PFSK-1 (cell line): ENCODE results near the gene ICE2.

Source experiments
- FOXP2 ChIP-seq: optimal IDR thresholded peaks from 2 replicates; pipeline ENCODE3; 2011; ENCODE audit warnings: borderline replicate concordance, control low read depth, inconsistent platforms; ENCODE audit not compliant: insufficient read depth; ENCODE audit errors: extremely low read length, extremely low read depth
- POLR2AphosphoS5 ChIP-seq: IDR thresholded peaks from 2 replicates; pipeline ENCODE4 v1.6.1; 2012; ENCODE audit warnings: low read depth, mild to moderate bottlenecking, control low read depth, low read length, moderate library complexity
- SIN3A ChIP-seq: IDR thresholded peaks from 2 replicates; pipeline ENCODE4 v1.6.1; 2012; ENCODE audit warnings: mild to moderate bottlenecking, low read length, moderate library complexity, borderline replicate concordance; ENCODE audit not compliant: insufficient read depth
- TAF1 ChIP-seq: IDR thresholded peaks from 2 replicates; pipeline ENCODE4 v1.6.1; 2012; ENCODE audit warnings: low read length, control low read depth, borderline replicate concordance; ENCODE audit not compliant: insufficient read depth
- TF ChIP-seq, protein P1 (sequence below), 2 experiments: IDR thresholded peaks; 2 replicates each; pipeline versions ENCODE4 v1.6.1 to v1.8.0; 2011 to 2012; ENCODE audit warnings: low read depth in 2 of 2, low read length in 2 of 2, control low read depth in 1 of 2, inconsistent platforms in 1 of 2, mild to moderate bottlenecking in 1 of 2, moderate library complexity in 1 of 2; ENCODE audit not compliant: insufficient read depth in 1 of 2

ICE2 gene

DNA sequence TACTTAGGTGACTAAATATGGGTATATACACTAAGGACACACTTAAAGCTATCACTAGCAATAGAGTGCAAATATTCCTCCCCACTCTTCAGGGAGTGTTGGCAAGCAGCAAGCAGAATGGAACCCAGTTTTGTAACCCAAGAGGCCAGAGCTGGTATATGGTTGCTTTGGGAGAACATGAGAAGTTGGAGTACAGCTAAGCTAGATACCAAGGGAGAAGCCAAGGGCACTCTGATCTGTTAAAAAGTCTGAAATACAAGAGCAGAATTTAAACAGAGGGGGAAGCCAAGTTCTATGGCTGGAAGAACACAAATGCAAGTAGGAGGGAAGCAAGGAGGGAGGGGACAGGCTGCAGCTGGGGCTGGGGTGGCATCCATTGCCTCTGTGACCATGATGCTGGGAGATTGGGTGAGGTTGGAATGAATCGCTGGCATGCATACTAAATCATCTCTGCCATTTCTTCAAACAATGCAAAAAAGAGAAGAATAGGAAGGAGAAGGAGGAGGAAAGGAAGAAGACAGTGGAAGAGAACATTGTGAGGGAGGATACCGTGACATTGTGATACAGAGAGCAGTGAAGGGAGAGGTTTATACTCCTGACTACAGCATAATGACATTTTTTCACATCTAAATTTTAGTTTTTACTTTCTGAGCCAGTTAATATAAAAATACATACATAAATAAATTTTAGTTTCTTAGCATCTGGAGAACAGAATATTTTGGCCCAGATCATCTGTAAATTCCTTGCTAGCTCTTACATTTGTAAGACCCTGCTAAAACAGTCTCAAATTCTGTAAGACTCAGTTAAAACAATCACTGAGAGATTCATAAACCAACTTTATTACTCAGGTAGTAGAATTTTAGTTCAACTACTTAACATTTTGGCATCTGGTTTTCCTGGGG, 72.2 kb downstream of the ICE2 start:
- TF ChIP-seq POLR2AphosphoS5 (no peak), SIN3A (no peak), TAF1 (no peak), FOXP2 (no peak)
- TF ChIP-seq, protein P1, sequence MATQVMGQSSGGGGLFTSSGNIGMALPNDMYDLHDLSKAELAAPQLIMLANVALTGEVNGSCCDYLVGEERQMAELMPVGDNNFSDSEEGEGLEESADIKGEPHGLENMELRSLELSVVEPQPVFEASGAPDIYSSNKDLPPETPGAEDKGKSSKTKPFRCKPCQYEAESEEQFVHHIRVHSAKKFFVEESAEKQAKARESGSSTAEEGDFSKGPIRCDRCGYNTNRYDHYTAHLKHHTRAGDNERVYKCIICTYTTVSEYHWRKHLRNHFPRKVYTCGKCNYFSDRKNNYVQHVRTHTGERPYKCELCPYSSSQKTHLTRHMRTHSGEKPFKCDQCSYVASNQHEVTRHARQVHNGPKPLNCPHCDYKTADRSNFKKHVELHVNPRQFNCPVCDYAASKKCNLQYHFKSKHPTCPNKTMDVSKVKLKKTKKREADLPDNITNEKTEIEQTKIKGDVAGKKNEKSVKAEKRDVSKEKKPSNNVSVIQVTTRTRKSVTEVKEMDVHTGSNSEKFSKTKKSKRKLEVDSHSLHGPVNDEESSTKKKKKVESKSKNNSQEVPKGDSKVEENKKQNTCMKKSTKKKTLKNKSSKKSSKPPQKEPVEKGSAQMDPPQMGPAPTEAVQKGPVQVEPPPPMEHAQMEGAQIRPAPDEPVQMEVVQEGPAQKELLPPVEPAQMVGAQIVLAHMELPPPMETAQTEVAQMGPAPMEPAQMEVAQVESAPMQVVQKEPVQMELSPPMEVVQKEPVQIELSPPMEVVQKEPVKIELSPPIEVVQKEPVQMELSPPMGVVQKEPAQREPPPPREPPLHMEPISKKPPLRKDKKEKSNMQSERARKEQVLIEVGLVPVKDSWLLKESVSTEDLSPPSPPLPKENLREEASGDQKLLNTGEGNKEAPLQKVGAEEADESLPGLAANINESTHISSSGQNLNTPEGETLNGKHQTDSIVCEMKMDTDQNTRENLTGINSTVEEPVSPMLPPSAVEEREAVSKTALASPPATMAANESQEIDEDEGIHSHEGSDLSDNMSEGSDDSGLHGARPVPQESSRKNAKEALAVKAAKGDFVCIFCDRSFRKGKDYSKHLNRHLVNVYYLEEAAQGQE (IDR thresholded peaks at IDR 0.05; ENCODE audit: insufficient read depth in 1 of 2, low read depth in 2 of 2, low read length in 2 of 2): no peak

DNA sequence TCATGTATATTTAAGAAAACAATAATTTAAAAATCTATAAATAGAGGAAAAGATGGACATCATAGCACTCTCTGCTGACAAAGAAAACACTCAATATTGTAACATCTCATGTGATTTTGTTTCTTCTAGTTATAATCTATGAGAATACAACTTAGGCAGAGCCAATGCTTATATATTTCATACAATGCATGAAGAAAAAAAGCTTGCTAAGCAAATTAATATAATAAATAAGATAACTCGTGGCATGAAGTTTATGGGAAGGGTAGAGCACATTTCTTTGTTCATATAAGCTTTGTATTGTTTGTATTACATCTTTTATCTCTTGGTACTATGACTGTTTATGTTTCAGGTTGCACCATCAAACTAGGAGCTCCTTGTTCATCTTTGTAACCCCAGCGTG, 73.5 kb downstream of the ICE2 start:
- TF ChIP-seq POLR2AphosphoS5 (no peak), TAF1 (no peak), FOXP2 (no peak), SIN3A (no peak)
- TF ChIP-seq, protein P1 (IDR thresholded peaks at IDR 0.05; ENCODE audit: insufficient read depth in 1 of 2, low read depth in 2 of 2, low read length in 2 of 2): no peak

DNA sequence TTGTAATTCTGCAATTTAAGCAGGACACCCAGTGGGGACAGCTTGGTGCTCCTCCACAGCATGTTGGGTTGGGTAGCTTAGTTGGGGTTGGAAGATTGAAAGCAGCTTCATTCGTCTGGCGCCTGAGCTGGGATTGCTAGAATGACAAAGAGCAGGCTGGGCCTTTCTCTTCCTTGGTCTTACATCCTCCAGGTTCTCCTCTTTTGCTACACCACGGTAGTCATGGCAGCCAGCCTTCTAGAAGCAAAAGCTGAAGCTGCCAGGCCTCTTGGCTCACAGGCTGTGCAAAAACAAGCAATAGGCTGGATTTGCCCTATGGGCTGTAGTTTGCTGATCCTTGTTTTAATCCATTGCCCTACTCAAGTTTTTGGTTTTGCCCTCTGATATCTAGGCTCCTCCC, 78.0 kb downstream of the ICE2 start:
- TF ChIP-seq FOXP2: no peak
- TF ChIP-seq POLR2AphosphoS5: no peak
- TF ChIP-seq TAF1: no peak
- TF ChIP-seq SIN3A: no peak

DNA sequence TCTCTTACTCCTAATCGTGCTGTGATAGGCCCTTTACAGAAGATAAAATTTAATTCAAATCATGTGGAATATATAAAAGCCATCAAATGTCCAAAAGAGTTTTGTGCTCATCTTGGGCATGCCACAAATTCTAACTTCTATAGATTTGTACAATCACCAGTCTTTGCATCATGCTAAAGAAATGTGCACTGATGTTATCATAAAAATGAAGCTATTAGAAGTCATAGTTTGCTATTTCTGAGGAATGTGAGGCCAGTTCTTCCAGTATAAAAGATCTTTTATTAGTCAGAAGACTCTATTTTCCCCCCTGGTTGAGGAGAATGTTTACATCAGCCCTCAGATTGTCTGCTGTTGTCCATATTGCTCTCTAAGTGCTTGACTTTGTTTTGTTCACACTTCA, 79.0 kb downstream of the ICE2 start:
- TF ChIP-seq, protein P1 (IDR thresholded peaks at IDR 0.05; ENCODE audit: insufficient read depth in 1 of 2, low read depth in 2 of 2, low read length in 2 of 2): no peak
- TF ChIP-seq TAF1: no peak
- no peak for TF ChIP-seq SIN3A
- no peak for TF ChIP-seq FOXP2
- no peak for TF ChIP-seq POLR2AphosphoS5

DNA sequence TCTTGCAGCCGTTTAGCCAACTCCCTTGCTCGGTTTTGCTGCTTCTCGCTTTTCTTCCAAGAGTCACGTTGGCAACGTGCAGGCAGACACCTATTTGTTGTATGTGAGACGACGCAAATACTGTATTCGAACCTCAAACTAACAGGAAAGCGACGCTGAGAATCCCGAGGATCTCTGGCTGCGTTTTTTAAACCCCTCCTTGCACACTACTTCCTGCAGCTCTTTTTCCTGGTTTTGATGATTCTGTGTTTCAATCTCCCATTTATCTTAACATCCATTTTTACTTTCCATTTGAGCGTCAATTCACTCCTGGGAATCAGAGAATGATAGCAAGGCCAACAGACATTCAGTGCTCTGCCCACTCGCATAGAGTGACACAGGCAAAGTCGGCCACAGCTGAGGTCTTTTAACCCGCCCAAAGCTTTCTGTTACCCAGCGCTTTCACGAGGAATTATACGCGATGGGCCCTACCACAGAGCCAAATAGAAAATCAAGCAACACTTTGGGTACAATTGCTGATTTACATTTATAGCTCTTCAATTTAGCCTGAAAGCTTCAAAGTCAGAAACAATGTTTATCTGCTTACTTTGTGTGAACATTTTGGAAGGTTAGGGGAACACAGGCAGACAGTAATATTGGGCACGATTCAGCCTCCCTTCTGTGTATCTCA, 79.6 kb downstream of the ICE2 start:
- TF ChIP-seq FOXP2 (no peak), POLR2AphosphoS5 (no peak), TAF1 (no peak), SIN3A (no peak)
- TF ChIP-seq, protein P1 (IDR thresholded peaks at IDR 0.05; ENCODE audit: insufficient read depth in 1 of 2, low read depth in 2 of 2, low read length in 2 of 2): no peak
